Mononuclear cell (primary cell): ENCODE data around the gene ZFTA. TPM values are rescaled to one million over a fixed set of nuclear protein-coding genes. Genes with fewer than 3 reads are reported as not detected.

ENCODE experiments used
- H3K27me3 ChIP-seq: 2 replicates; pipeline ENCODE4 v1.6.0; 2011; ENCODE audit warnings: low read length, control low read depth; ENCODE audit not compliant: insufficient read depth
- H3K4me1 ChIP-seq: 2 replicates; pipeline ENCODE4 v1.5.1; 2011; ENCODE audit warnings: mild to moderate bottlenecking, low read length, control low read depth; ENCODE audit not compliant: insufficient read depth
- H3K4me3 ChIP-seq: 2 replicates; pipeline ENCODE4 v1.5.1; 2011; ENCODE audit warnings: mild to moderate bottlenecking, low read length, moderate library complexity
- H3K9me3 ChIP-seq: 2 replicates; pipeline ENCODE4 v1.5.1; 2011; ENCODE audit warnings: low read depth, mild to moderate bottlenecking, control low read depth, low read length
- total RNA-seq: library from RNA; depleted of rRNA; stranded (reverse); fragments of >200 nt; gene quantifications from one replicate; pipeline ENCODE4 v1.2.3, GENCODE V29; 2012

Gene ZFTA
- total RNA-seq, 1 donor, result 2.6 TPM

DNA sequence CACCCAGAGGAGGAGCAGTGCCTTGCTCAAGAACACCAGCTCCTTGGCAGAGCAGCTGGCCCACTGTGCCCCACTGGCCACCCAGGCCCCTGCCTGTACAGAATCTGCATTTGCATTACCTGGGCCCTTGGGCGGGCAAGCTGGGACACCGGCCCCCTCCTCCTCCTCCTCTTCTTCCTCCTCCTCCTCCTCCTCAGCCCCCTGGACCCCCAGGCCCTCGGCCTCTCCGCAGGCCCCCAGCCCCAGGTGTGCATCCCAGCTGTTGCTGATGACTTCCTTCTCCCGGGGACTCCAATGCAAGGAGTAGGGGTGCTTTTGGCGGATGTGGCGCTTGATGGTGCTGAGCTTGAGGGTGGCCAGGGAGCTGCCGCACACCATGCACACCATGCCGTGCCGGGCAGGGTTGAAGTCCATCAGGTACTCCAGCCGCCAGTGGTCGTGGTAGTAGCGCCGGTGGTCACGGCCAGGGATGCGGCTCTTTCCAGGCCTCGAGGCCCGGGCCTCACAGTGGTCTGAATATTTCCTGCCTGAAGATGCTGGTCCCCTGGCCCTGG lies 2.8 kb downstream of the ZFTA start:
- H3K4me1 ChIP-seq, result peaks cover 19% of the 10 kb centered on the region
- no peak overlapping the region for H3K4me3 ChIP-seq
- H3K9me3 ChIP-seq, result no peaks in the 10 kb centered on the region
- peaks cover 11% of the 10 kb centered on the region for H3K27me3 ChIP-seq

GRCh38 chr11:63764679-63765647 lies 3.6 kb downstream of the ZFTA start:
- no peaks in the 10 kb centered on the region for H3K9me3 ChIP-seq
- H3K4me3 ChIP-seq, result no peak overlapping the region
- H3K4me1 ChIP-seq, result peaks cover 15% of the 10 kb centered on the region
- peaks cover 3% of the 10 kb centered on the region for H3K27me3 ChIP-seq

GRCh38 chr11:63764340-63764678 lies 4.3 kb downstream of the ZFTA start:
- Histone ChIP-seq H3K27me3 (no peaks in the 10 kb centered on the region), H3K9me3 (no peaks in the 10 kb centered on the region), H3K4me3 (no peak overlapping the region), H3K4me1 (peaks cover 9% of the 10 kb centered on the region)

DNA sequence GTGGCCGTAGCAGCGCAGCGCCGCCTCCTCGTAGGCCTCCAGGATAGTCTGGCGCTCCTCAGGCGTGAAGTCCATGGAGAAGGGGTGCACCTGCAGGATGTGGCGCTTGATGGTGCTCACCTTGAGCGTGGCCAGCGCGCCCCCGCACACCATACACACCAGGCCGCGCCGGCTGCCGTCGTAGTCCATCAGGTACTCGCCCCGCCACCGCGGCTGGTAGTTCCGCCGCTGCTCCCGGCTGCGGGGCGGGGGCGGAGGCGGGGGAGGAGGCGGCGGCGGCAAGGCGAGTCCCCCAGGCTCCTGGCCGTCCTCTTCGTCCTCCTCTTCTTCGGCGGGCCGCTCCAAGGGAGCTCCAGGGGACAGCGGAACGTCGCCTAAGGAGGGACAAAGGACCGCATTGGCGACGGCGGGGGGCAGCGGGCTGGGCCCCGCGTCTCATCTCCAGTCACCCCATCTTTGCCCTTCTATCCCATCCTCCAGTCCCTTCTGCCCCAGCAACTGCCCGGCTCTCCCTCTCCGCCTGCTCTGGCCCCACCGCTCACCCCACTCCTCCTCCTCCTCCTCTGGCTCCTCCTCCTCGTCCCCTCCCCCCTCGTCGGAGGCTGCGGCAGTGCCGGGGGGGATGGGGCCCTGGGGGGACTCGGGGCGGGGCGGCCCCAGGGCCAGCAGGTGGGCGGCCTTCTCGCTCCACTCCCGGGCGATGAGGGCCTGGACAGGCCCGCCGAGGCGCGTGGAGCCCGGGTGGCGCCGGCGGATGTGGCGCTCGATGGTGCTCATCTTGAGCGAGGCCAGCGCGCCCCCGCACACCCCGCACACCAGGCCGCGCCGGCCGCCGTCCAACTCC lies 4.9 kb downstream of the ZFTA start:
- Histone ChIP-seq H3K9me3 (no peaks in the 10 kb centered on the region), H3K4me3 (no peak overlapping the region), H3K27me3 (no peaks in the 10 kb centered on the region), H3K4me1 (peaks cover 8% of the 10 kb centered on the region)

DNA sequence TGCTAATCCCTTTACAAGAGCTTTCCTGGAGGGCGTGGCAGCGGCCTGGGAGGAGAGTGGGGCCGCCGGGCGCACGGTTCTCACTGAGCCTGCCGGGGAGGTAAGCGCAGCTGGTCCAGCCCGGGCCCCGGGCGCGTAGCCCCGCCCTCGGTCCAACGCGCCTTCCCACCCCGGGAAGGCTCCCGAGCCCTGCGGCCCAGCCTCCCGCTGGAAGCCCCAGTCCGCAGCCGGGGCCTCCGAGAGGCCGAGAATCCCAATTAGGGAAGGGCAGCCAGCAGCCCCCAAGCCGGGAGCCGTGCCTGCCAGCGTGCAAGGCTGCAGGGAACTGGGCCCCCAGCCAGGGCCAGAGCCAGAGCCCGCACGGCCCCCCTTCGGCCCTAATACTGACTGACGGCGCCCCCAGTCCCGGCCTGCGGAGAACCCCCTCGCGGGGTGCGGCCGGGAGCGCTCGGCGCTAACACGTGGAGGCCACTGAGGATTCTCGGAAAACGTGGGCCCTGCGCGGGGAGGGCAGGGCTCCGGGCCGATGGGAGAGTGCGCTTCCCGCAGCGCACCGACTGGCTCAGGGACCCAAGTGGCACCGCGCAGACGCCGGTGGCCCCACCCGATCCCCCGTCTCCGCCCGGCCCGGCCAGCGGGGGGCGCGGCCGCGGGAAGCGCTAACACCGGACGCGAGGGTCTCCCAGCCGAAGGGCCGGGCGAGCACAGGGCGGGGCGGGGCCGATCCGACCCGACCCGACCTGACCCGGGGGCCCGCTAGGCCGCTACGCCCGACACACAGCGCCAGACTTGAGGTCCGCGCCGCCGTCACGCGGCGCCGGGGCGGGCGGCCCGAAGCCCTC lies 5.7 kb downstream of the ZFTA start:
- Histone ChIP-seq H3K27me3 (no peaks in the 10 kb centered on the region), H3K4me3 (no peak overlapping the region), H3K9me3 (no peaks in the 10 kb centered on the region), H3K4me1 (peaks cover 8% of the 10 kb centered on the region)

- Histone ChIP-seq H3K27me3 (no peaks in the 10 kb centered on the region), H3K4me3 (no peak overlapping the region), H3K9me3 (no peaks in the 10 kb centered on the region), H3K4me1 (peaks cover 4% of the 10 kb centered on the region)
Observed at GRCh38 chr11:63761931-63762653, 6.5 kb downstream of the ZFTA start.

DNA sequence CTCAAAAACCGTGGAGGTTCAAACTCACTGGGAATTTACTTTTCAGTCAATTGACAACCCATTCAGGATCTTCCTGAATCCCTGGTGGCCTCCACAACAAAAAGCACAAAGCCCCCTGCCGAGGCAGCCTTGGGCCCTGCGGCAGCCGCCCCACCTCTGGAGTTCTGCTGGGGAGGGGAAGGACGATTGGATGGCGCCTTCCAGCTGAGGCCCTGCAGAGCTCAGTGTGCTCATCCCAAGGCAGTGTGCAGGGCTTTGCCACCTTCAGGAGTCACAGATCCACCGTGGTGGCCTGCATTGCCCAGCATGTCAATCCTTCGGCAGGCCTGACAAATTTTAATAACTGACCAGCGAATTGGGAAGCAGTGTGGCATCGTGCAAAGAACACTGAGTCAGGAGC lies 7.4 kb downstream of the ZFTA start:
- Histone ChIP-seq H3K9me3 (no peaks in the 10 kb centered on the region), H3K4me1 (no peaks in the 10 kb centered on the region), H3K4me3 (no peak overlapping the region), H3K27me3 (no peaks in the 10 kb centered on the region)

DNA sequence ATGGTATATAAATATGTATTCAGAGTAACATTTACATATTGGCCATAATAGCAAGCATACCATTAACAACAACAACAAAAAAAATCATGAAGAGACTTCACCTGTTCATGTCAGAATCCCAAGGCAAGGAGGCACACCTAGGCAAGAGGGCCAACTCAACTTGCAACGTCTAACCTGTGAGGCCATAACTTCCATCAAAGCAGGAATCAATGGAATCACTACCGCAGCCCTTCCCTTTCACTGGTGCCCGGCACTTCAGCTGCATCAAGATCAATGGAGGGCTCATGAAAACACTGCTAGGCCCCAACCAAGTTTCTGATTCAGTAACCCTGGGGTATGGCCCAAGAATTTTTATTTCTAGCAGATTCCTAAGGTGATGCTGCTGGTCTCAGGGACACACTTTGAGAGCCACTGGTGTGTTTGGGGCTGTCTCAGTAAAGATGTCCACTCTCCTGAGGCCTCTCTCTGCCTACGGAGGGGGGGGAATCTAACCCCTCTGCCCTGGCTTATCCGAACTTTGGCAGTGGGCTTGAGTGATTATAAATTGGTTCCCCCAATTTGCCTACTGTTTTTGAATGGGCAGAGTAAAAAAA lies 8.0 kb downstream of the ZFTA start:
- no peak overlapping the region for H3K4me3 ChIP-seq
- no peaks in the 10 kb centered on the region for H3K27me3 ChIP-seq
- H3K9me3 ChIP-seq, result no peaks in the 10 kb centered on the region
- H3K4me1 ChIP-seq, result no peaks in the 10 kb centered on the region

DNA sequence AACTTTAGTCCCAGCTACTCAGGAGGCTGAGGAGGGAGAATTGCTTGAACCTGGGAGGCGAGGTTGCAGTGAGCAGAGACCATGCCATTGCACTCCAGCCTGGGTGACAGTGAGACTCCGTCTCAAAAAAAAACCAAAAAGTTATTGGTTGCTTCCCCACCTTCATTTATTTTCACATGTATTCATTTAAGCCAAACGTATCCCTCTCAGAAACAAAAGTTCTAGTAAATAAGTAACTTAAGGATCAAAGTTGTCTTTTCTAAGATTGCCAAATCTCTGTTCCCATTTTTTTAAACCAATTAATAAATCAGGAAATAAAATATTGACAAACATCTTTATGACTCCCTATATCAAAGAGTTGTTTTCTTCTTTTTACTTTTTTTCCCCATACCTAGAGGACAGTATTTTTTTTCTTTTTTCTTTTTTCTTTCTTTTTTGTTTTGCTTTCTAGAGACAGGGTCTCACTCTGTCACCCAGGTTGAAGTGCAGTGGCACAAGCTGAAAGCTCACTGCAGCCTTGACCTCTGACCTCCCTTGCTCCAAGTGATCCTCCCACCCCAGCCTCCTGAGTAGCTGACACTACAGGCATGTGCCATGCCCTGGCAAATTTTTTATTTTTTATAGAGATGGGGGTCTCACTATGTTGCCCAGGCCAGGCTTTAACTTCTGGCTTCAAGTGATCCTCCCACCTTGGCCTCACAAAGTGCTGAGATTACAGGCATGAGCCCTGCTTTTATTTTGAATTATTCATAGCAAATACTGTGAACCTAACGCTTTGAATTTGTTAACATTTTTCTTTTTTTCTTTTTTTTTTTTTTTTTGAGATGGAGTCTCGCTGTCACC lies 11.4 kb downstream of the ZFTA start:
- Histone ChIP-seq H3K4me1 (no peaks in the 10 kb centered on the region), H3K9me3 (no peaks in the 10 kb centered on the region), H3K27me3 (no peaks in the 10 kb centered on the region), H3K4me3 (no peak overlapping the region)

GRCh38 chr11:63749624-63750023 lies 19.0 kb downstream of the ZFTA start:
- no peaks in the 10 kb centered on the region for H3K27me3 ChIP-seq
- no peak overlapping the region for H3K4me3 ChIP-seq
- H3K4me1 ChIP-seq, result peaks cover 11% of the 10 kb centered on the region
- H3K9me3 ChIP-seq, result no peaks in the 10 kb centered on the region

DNA sequence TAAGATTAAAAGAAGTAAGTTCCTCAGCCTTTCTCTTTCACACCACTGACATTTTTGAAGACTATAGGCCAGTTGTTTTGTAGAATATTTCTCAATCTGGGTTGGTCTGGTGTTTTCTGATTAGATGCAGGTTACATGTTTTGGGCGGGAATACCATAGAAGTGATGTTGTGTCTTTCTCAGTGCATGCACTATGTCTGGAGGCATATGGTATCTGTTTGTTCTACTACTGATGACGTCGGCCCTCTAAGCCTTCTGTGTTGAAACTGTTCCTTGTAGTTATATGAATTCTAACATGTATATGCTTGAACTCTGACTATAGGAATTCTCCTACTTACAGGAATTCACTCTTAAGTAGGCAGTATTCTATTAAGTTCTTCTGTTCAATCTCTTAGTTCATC lies 21.6 kb downstream of the ZFTA start:
- peaks cover 11% of the 10 kb centered on the region for H3K4me1 ChIP-seq
- no peaks in the 10 kb centered on the region for H3K27me3 ChIP-seq
- H3K9me3 ChIP-seq, result no peaks in the 10 kb centered on the region
- H3K4me3 ChIP-seq, result no peak overlapping the region

GRCh38 chr11:63745304-63746170 lies 23.0 kb downstream of the ZFTA start:
- Histone ChIP-seq H3K4me1 (peaks cover 11% of the 10 kb centered on the region), H3K4me3 (no peak overlapping the region), H3K9me3 (no peaks in the 10 kb centered on the region), H3K27me3 (no peaks in the 10 kb centered on the region)
